ENCODE data around the gene NOP16.

DNA sequence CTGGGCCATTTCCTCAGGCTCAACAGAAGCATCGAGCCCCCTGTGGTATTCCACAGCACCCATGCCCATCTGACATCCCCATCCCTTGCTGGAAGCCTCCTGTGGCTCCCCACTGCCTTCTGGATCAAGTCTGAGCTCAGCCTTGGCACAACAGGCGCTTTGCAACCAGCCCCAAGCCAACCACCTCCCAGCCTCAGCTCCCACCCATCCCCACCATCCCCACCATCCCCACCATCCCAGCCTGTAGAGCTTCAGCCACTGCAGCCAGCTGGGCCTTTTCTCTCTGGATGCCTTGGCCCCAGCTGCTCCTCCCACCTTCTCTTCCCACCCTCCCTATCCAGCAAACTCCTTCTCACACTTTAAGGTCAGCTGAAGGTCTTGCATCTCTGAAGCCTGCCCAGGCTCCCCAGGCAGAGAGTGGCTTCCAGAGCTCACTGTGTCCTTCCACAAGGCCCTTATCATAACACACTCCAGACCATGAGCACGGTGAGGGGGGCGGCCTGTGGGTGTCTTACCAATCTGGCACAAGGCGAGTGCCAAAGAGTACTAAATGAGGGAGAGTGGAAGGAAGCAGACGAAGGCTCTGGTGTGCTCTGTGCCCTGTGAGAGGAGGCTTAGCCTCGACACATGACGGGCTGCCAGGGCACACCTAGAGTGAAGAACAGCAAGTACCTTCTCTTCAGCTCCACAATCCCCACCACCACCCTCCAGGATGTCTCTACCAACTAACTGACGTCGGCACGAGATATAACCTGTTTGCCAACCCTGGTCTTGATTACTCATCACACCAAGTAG lies 6.7 kb upstream of the NOP16 start:
- TF ChIP-seq POLR2A (IDR thresholded peaks at IDR 0.05; ENCODE audit: low read length) (no peak), GATA1 (IDR thresholded peaks at IDR 0.05; ENCODE audit: low read depth, low read length) (no peak)
